OCI-LY7 (cell line): Measurements from ENCODE around the gene CADM2.

Experiments used
- CTCF ChIP-seq: fragments of 200-600 bp; sonication (generic); conservative IDR thresholded peaks from 2 replicates; pipeline ENCODE4 v1.5.1; 2014; ENCODE audit warnings: mild to moderate bottlenecking, antibody characterized with exemption, low read length, moderate library complexity, mixed read lengths
- EZH2phosphoT487 ChIP-seq: fragments of 200-600 bp; sonication (generic); IDR thresholded peaks from 2 replicates; pipeline ENCODE4 v1.6.1; 2018; ENCODE audit warnings: low read depth, borderline replicate concordance, mild to moderate bottlenecking, mixed run types, antibody characterized with exemption, low read length, moderate library complexity, mixed read lengths

GRCh38 chr3:85697156-85697555 is 738.4 kb downstream of the CADM2 start:
- TF ChIP-seq CTCF, result no peak
- TF ChIP-seq EZH2phosphoT487, result no peak
